ENCODE data around the gene GUCA1A.

Gene GUCA1A

GRCh38 chr6:42137194-42137753 is 35.9 kb upstream of the GUCA1A start:
- Histone ChIP-seq H2AFZ (ENCODE audit: low read depth, low read length) (peak overlapping the region; percentile 98), H3K27me3 (ENCODE audit: low read depth, low read length) (no peaks in the 10 kb centered on the region), H3K36me3 (replicated peaks; ENCODE audit: low read depth, low read length) (no peaks in the 10 kb centered on the region), H3K79me2 (ENCODE audit: low read length) (no peaks in the 10 kb centered on the region), H3K27ac (ENCODE audit: low read length) (peak overlapping the region; percentile 83), H3K4me3 (ENCODE audit: low read length) (peak overlapping the region; percentile 72), H3K4me1 (ENCODE audit: low read length) (peaks cover 37% of the 10 kb centered on the region), H3K9ac (ENCODE audit: low read length) (peak overlapping the region; percentile 74), H3K9me3 (ENCODE audit: insufficient read depth, low read length) (no peaks in the 10 kb centered on the region), H4K20me1 (ENCODE audit: insufficient read depth, low read length) (no peaks in the 10 kb centered on the region), H3K4me2 (ENCODE audit: low read length) (peak overlapping the region; percentile 90)
- TF ChIP-seq EZH2phosphoT487 (IDR thresholded peaks at IDR 0.05; ENCODE audit: low read depth) (no peak), CTCF (IDR thresholded peaks at IDR 0.05; ENCODE audit: low read depth, low read length) (no peak)

- H3K4me2 ChIP-seq (ENCODE audit: low read length): no peak overlapping the region
- H3K9me3 ChIP-seq (ENCODE audit: insufficient read depth, low read length): no peaks in the 10 kb centered on the region
- no peak overlapping the region for H3K27ac ChIP-seq (ENCODE audit: low read length)
- H3K27me3 ChIP-seq (ENCODE audit: low read depth, low read length): no peaks in the 10 kb centered on the region
- H4K20me1 ChIP-seq (ENCODE audit: insufficient read depth, low read length): no peaks in the 10 kb centered on the region
- no peak overlapping the region for H2AFZ ChIP-seq (ENCODE audit: low read depth, low read length)
- no peak overlapping the region for H3K9ac ChIP-seq (ENCODE audit: low read length)
- H3K4me3 ChIP-seq (ENCODE audit: low read length): no peak overlapping the region
- TF ChIP-seq CTCF (IDR thresholded peaks at IDR 0.05; ENCODE audit: low read depth, low read length): no peak
- no peak for TF ChIP-seq EZH2phosphoT487 (IDR thresholded peaks at IDR 0.05; ENCODE audit: low read depth)
- peaks cover 37% of the 10 kb centered on the region for H3K4me1 ChIP-seq (ENCODE audit: low read length)
- no peaks in the 10 kb centered on the region for H3K79me2 ChIP-seq (ENCODE audit: low read length)
- H3K36me3 ChIP-seq (replicated peaks; ENCODE audit: low read depth, low read length): no peaks in the 10 kb centered on the region
Observed at GRCh38 chr6:42138190-42138589, 35.0 kb upstream of the GUCA1A start.

GRCh38 chr6:42138630-42139619 is 34.2 kb upstream of the GUCA1A start:
- H3K9ac ChIP-seq (ENCODE audit: low read length): no peak overlapping the region
- H3K27me3 ChIP-seq (ENCODE audit: low read depth, low read length): no peaks in the 10 kb centered on the region
- no peaks in the 10 kb centered on the region for H3K79me2 ChIP-seq (ENCODE audit: low read length)
- H3K9me3 ChIP-seq (ENCODE audit: insufficient read depth, low read length): no peaks in the 10 kb centered on the region
- no peak overlapping the region for H3K4me3 ChIP-seq (ENCODE audit: low read length)
- no peaks in the 10 kb centered on the region for H3K36me3 ChIP-seq (replicated peaks; ENCODE audit: low read depth, low read length)
- H4K20me1 ChIP-seq (ENCODE audit: insufficient read depth, low read length): no peaks in the 10 kb centered on the region
- H2AFZ ChIP-seq (ENCODE audit: low read depth, low read length): no peak overlapping the region
- TF ChIP-seq EZH2phosphoT487 (IDR thresholded peaks at IDR 0.05; ENCODE audit: low read depth) (no peak), CTCF (IDR thresholded peaks at IDR 0.05; ENCODE audit: low read depth, low read length) (no peak)
- H3K4me1 ChIP-seq (ENCODE audit: low read length): peaks cover 37% of the 10 kb centered on the region
- no peak overlapping the region for H3K4me2 ChIP-seq (ENCODE audit: low read length)
- no peak overlapping the region for H3K27ac ChIP-seq (ENCODE audit: low read length)

- Histone ChIP-seq H3K4me1 (ENCODE audit: low read length) (peaks cover 35% of the 10 kb centered on the region), H3K4me3 (ENCODE audit: low read length) (no peak overlapping the region)
- TF ChIP-seq CTCF (IDR thresholded peaks at IDR 0.05; ENCODE audit: low read depth, low read length) (no peak), EZH2phosphoT487 (IDR thresholded peaks at IDR 0.05; ENCODE audit: low read depth) (no peak)
Observed at GRCh38 chr6:42140032-42140431, 33.1 kb upstream of the GUCA1A start.

More at GRCh38 chr6:42140032-42140431, 33.1 kb upstream of the GUCA1A start:
- Histone ChIP-seq H3K9me3 (ENCODE audit: insufficient read depth, low read length) (no peaks in the 10 kb centered on the region), H3K36me3 (replicated peaks; ENCODE audit: low read depth, low read length) (no peaks in the 10 kb centered on the region), H3K4me2 (ENCODE audit: low read length) (peak overlapping the region; percentile 25), H3K27me3 (ENCODE audit: low read depth, low read length) (no peaks in the 10 kb centered on the region), H3K9ac (ENCODE audit: low read length) (no peak overlapping the region), H3K27ac (ENCODE audit: low read length) (no peak overlapping the region), H4K20me1 (ENCODE audit: insufficient read depth, low read length) (no peaks in the 10 kb centered on the region), H3K79me2 (ENCODE audit: low read length) (no peaks in the 10 kb centered on the region), H2AFZ (ENCODE audit: low read depth, low read length) (peak overlapping the region; percentile 62; the same call in 1 of the 2 replicates)

Data from OCI-LY3 (cell line).